Thoracic aorta (tissue), 2 donors: Measurements from ENCODE around the gene KRT86. TPM values are rescaled to one million over a fixed set of nuclear protein-coding genes. Genes with fewer than 3 reads are reported as not detected.
"Not testable (repeated sequence)": the region's sequence is repeated elsewhere in the genome, so short reads cannot be mapped to it uniquely, and the experiment has no call there.

ENCODE experiments used
- ATAC-seq: fragments of 150-250 bp; one replicate; pipeline ENCODE4 v1.8.0; 2017; ENCODE audit warnings: low read depth; ENCODE audit not compliant: insufficient number of reproducible peaks, low FRiP score
- DNase-seq: peaks from one replicate; pipeline ENCODE4 v3.0.0-alpha.2; 2020; ENCODE audit warnings: low spot score
- H3K27ac ChIP-seq, 2 donors: fragments of 200-600 bp; sonication (generic); 1 replicate in 1 of 2; 2 replicates in 1 of 2; pipeline ENCODE4 v1.5.1; 2016; ENCODE audit warnings: mild to moderate bottlenecking in 2 of 2, moderate library complexity in 2 of 2
- H3K27me3 ChIP-seq: fragments of 200-600 bp; sonication (generic); replicated peaks from 2 replicates; pipeline ENCODE4 v1.6.0; 2016; ENCODE audit warnings: mild to moderate bottlenecking; ENCODE audit not compliant: insufficient read depth
- H3K36me3 ChIP-seq: fragments of 200-600 bp; sonication (generic); one replicate; pipeline ENCODE4 v1.5.1; 2016
- H3K4me1 ChIP-seq, 2 donors: fragments of 200-600 bp; sonication (generic); 1 replicate in 1 of 2; 2 replicates in 1 of 2; pipeline versions ENCODE4 v1.5.1 to v1.6.0; 2016; ENCODE audit warnings: low read depth in 2 of 2, mild to moderate bottlenecking in 1 of 2; ENCODE audit not compliant: control insufficient read depth in 1 of 2
- H3K4me3 ChIP-seq: fragments of 200-600 bp; sonication (generic); 2 replicates; pipeline ENCODE4 v1.5.1; 2016; ENCODE audit warnings: mild to moderate bottlenecking
- H3K9me3 ChIP-seq: fragments of 200-600 bp; sonication (generic); 2 replicates; pipeline ENCODE4 v1.5.1; 2016
- total RNA-seq, 2 donors: library from RNA; depleted of rRNA; stranded (reverse); fragments of >200 nt; gene quantifications; one replicate each; pipeline versions ENCODE4 v1.1.0 to v1.2.3, GENCODE V29; 2016
- TF ChIP-seq, protein P1 (sequence below): fragments of 200-600 bp; sonication (generic); IDR thresholded peaks from one replicate; pipeline ENCODE4 v1.5.1; 2019; ENCODE audit warnings: antibody characterized with exemption

The KRT86 gene
- total RNA-seq, 2 donors from 2014 or later, result 9.3 TPM; not detected in 1

DNA sequence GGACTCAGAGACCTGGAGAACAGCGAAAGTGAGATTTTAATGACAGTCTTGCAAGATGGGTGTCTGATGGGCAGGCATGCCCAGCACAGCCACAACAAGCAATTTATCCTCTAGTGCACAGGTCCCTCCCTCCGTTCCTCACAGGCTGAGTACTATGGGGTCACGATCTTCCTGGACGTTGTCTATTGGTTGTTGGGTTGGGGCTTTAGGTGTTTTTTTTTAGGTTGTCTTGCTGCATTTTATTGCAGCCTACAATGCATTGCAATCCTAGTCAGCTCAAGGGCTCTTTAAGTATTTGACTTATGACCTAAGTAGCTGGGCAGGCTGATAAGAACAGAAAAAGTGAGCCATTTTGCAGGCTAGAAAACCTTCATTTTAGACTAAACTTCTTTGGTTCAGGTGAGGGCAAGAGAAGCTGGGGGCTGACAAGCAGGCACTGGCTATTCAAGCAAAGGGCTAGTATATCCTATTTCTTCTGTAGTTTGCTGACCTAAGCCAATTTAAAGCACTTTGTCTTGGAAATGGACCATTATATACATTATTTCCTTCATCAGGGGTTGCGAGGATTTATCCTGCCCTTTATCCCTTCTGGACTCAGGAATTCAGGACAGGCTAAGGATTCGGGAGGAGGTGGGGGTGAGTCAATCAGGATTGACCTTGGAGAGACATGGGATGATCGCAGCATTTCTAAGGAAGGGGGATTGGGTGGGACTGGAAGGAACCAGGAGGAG, 35.4 kb upstream of the KRT86 start:
- Histone ChIP-seq H3K27ac (no peak overlapping the region), H3K4me1 (peaks cover 11 to 15% of the 10 kb centered on the region in 2 donors), H3K4me3 (no peak overlapping the region), H3K9me3 (no peaks in the 10 kb centered on the region), H3K27me3 (no peaks in the 10 kb centered on the region), H3K36me3 (no peaks in the 10 kb centered on the region)
- ATAC-seq (no peak), DNase-seq (no peak)
- TF ChIP-seq, protein P1, sequence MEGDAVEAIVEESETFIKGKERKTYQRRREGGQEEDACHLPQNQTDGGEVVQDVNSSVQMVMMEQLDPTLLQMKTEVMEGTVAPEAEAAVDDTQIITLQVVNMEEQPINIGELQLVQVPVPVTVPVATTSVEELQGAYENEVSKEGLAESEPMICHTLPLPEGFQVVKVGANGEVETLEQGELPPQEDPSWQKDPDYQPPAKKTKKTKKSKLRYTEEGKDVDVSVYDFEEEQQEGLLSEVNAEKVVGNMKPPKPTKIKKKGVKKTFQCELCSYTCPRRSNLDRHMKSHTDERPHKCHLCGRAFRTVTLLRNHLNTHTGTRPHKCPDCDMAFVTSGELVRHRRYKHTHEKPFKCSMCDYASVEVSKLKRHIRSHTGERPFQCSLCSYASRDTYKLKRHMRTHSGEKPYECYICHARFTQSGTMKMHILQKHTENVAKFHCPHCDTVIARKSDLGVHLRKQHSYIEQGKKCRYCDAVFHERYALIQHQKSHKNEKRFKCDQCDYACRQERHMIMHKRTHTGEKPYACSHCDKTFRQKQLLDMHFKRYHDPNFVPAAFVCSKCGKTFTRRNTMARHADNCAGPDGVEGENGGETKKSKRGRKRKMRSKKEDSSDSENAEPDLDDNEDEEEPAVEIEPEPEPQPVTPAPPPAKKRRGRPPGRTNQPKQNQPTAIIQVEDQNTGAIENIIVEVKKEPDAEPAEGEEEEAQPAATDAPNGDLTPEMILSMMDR, result no peak

DNA sequence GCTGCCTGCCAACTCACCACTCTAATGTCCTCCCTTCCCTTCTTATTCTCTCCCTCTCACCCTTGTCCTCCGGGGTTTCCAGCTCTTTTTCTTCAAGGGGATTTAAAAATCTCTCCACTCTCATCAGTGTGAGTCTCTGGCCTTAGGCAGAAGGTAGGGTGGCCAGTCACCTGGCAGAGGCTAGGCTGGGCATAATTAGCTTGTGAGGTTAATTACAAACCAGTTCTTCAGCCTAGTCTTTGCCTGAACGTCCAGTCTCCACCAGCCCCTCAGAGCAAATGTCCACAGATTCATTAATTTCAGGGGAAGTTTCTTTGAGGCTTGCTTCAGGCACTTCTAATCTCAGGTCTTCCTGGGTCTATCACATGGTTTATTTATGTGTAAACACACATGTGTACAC, 34.7 kb upstream of the KRT86 start:
- no peak for ATAC-seq
- no peak overlapping the region for H3K4me3 ChIP-seq
- TF ChIP-seq, protein P1, result no peak
- DNase-seq, result no peak
- no peak overlapping the region for H3K27ac ChIP-seq
- no peaks in the 10 kb centered on the region for H3K36me3 ChIP-seq
- no peaks in the 10 kb centered on the region for H3K9me3 ChIP-seq
- H3K4me1 ChIP-seq, result peaks cover 18 to 22% of the 10 kb centered on the region in 2 donors
- H3K27me3 ChIP-seq, result no peaks in the 10 kb centered on the region

DNA sequence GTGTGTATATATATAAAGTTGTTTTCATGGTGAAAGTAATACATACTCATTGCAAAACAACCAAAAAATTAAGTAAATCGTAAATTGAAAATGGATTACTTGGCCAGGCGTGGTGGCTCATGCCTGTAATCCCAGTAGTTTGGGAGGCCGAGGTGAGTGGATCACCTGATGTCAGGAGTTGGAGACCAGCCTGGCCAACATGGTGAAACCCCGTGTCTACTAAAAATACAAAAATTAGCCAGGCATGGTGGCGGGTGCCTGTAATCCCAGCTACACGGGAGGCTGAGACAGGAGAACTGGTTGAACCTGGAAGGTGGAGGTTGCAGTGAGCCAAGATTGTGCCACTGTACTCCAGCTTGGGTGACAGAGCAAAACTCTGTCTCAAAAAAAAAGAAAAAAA, 34.2 kb upstream of the KRT86 start:
- ATAC-seq, DNase-seq: not testable (repeated sequence)

DNA sequence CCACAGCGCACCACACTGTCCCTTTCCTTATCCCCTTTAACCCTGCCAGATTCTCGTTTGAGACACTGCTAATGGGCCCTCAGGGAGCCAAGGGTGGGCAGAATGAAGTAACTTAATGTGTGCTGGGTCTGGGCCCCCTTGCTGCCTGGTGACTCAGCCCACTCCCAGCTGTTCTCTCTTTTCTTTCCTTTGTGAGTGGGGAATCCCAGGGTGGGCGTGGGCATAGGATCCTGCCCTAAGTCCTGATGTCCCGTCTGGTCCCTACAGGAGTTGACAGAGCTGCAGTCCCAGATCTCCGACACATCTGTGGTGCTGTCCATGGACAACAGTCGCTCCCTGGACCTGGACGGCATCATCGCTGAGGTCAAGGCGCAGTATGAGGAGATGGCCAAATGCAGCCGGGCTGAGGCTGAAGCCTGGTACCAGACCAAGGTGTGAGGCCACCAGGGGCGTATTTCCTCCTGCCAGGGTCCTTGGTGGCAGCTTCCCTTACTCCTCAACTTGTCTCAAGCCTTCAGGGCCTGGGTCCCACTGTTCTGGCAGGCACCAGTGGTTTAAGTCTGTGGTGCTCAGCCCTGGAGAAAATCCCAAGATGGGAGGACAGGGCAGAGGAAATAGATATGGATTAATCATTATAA, 33.1 kb upstream of the KRT86 start:
- H3K36me3 ChIP-seq, result no peaks in the 10 kb centered on the region
- H3K27me3 ChIP-seq, result no peaks in the 10 kb centered on the region
- no peaks in the 10 kb centered on the region for H3K9me3 ChIP-seq
- ATAC-seq (no peak), DNase-seq (no peak)
- H3K4me3 ChIP-seq, result no peak overlapping the region
- no peak overlapping the region for H3K27ac ChIP-seq
- TF ChIP-seq, protein P1, result no peak
- peaks cover 20 to 26% of the 10 kb centered on the region in 2 donors for H3K4me1 ChIP-seq

More for the DNA sequence above, 34.2 kb upstream of the KRT86 start:
- not testable (repeated sequence) for H3K9me3 ChIP-seq, H3K27ac ChIP-seq, H3K36me3 ChIP-seq, H3K27me3 ChIP-seq, H3K4me3 ChIP-seq
- peaks cover 19 to 23% of the 10 kb centered on the region in 2 donors for H3K4me1 ChIP-seq

DNA sequence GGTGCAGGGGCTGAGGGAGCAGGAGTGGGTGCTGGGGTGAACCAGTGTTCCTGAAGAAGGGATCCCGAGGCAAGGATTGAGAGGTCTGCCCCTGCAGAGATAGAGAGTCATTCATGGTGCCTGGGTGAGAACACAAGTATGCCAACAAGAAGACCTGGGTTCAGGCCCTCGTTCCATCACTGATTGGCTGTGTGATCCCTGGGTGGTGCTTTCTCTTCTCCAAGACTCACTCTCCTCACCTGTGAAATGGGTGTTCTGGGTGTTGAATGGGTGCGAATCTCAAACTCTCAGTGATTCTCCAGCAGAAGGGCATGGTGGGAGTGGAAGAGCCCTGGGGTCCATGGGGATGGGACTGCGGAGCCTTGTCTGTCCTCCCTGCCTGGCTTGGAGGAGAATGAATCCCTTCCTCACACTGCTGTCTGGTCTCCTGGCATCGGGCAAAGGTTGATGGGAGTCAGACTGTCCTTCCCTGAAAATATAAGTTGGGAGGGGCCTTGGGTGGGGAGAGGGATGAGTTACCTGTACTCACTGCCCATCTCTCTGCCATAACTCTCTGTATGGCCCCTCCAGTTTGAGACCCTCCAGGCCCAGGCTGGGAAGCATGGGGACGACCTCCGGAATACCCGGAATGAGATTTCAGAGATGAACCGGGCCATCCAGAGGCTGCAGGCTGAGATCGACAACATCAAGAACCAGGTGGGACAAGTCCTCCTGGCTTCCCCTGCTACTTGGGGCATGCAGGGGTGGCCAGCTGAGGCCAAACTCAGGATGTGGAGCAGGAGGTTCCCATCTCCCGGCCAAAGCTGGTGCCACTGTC, 31.8 kb upstream of the KRT86 start:
- Histone ChIP-seq H3K4me3 (no peak overlapping the region), H3K36me3 (no peaks in the 10 kb centered on the region), H3K27ac (peak overlapping the region in 1 of 2 donors; percentile 86), H3K4me1 (peaks cover 31 to 39% of the 10 kb centered on the region in 2 donors), H3K27me3 (no peaks in the 10 kb centered on the region), H3K9me3 (no peaks in the 10 kb centered on the region)
- ATAC-seq (no peak), DNase-seq (no peak)
- TF ChIP-seq, protein P1, result no peak
